Body of pancreas (tissue), 4 donors: ENCODE data around the gene SERTM2. TPM values are rescaled to one million over a fixed set of nuclear protein-coding genes. Genes with fewer than 3 reads are reported as not detected.
"Not testable (repeated sequence)": the region's sequence is repeated elsewhere in the genome, so short reads cannot be mapped to it uniquely, and the experiment has no call there.

ENCODE experiments used
- ATAC-seq: fragments of 150-250 bp; one replicate; pipeline ENCODE4 v1.9.1; 2016
- DNase-seq, 4 donors: peaks; one replicate each; pipeline ENCODE4 v3.0.0-alpha.2; 2019
- H3K27ac ChIP-seq, 4 donors: fragments of 200-600 bp; sonication (generic); 1 replicate in 3 of 4; 2 replicates in 1 of 4; pipeline versions ENCODE4 v1.5.1 to v1.6.1; 2016 to 2019; ENCODE audit warnings: mild to moderate bottlenecking in 1 of 4, mixed read lengths in 1 of 4, moderate library complexity in 1 of 4
- H3K27me3 ChIP-seq, 2 donors: fragments of 200-600 bp; sonication (generic); one replicate each; pipeline ENCODE4 v1.6.0; 2016; ENCODE audit warnings: mild to moderate bottlenecking in 1 of 2
- H3K36me3 ChIP-seq, 2 donors: fragments of 200-600 bp; sonication (generic); replicated peaks in 1 of 2; 2 replicates each; pipeline ENCODE4 v1.5.1; 2016; ENCODE audit warnings: low read depth in 2 of 2; ENCODE audit not compliant: insufficient read depth in 1 of 2
- H3K4me1 ChIP-seq: fragments of 200-600 bp; sonication (generic); one replicate; pipeline ENCODE4 v1.6.0; 2016
- H3K4me3 ChIP-seq, 2 donors: fragments of 200-600 bp; sonication (generic); 1 replicate in 1 of 2; 2 replicates in 1 of 2; pipeline ENCODE4 v1.5.1; 2016 to 2019
- H3K9me3 ChIP-seq, 3 donors: fragments of 200-600 bp; sonication (generic); 1 replicate in 2 of 3; 2 replicates in 1 of 3; pipeline ENCODE4 v1.5.1; 2016
- POLR2A ChIP-seq, 3 donors: fragments of 450-650 bp; IDR thresholded peaks; one replicate each; pipeline ENCODE4 v1.6.1; 2016; ENCODE audit warnings: antibody characterized with exemption in 3 of 3, mild to moderate bottlenecking in 2 of 3
- WGBS, 2 donors: methylation state at CpG; one replicate each; pipeline ENCODE4 v1.1.5; 2017; 5-methylcytosine and 5-hydroxymethylcytosine counted together
- intact Hi-C: fragments of 100-400 bp; cut with DNase I; formaldehyde crosslinking; loops from one replicate; pipeline ENCODE4 v1.15.1; 2023
- total RNA-seq, 2 donors: library from RNA; depleted of rRNA; stranded (reverse); fragments of >200 nt; gene quantifications; one replicate each; pipeline ENCODE4 v1.1.0, GENCODE V29; 2016
- TF ChIP-seq, protein P1 (sequence below), 7 experiments: fragments of 450-650 bp in 4 of 7; fragments of 200-600 bp in 3 of 7; sonication (generic) in 3 of 7; IDR thresholded peaks; one replicate each; pipeline ENCODE4 v1.5.1; 2016 to 2019; ENCODE audit warnings: antibody characterized with exemption in 7 of 7

SERTM2 gene
- total RNA-seq, 2 donors from 2014 or later = not detected

DNA sequence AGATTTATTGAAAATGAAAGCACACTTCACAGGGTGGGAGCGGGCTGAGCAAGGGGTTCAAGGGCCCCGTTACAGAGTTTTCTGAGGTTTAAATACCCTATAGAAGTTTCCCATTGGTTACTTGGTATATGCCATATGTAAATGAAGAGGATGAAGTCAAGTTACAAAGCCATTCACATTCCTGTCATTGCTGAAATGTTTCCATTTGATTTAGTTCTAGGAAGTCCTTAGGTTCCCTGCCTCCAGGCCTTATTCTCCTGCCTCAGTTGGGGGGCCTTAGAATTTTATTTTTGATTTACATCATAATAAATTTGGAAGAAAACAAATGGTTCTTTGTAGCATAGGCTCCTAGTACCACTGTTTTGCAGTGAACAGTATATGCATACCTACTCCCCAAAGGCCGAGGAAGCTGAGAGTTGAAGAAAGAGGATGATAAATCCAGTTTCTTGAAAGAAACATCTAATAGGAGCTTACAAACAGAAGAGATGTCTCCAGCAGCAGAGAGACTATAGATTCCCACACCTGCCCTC is 31.8 kb downstream of the SERTM2 start:
- WGBS, 2 donors = 88 to 90% methylated on average over 3 of the region's 3 CpGs
- no peaks in the 10 kb centered on the region for H3K27me3 ChIP-seq
- ATAC-seq = no peak
- no peaks in the 10 kb centered on the region for H3K4me1 ChIP-seq
- H3K27ac ChIP-seq = no peak overlapping the region
- no peak for DNase-seq
- no peak overlapping the region for H3K4me3 ChIP-seq
- no peaks in the 10 kb centered on the region for H3K36me3 ChIP-seq
- TF ChIP-seq POLR2A (IDR thresholded peaks at IDR 0.05) = no peak
- TF ChIP-seq, protein P1, sequence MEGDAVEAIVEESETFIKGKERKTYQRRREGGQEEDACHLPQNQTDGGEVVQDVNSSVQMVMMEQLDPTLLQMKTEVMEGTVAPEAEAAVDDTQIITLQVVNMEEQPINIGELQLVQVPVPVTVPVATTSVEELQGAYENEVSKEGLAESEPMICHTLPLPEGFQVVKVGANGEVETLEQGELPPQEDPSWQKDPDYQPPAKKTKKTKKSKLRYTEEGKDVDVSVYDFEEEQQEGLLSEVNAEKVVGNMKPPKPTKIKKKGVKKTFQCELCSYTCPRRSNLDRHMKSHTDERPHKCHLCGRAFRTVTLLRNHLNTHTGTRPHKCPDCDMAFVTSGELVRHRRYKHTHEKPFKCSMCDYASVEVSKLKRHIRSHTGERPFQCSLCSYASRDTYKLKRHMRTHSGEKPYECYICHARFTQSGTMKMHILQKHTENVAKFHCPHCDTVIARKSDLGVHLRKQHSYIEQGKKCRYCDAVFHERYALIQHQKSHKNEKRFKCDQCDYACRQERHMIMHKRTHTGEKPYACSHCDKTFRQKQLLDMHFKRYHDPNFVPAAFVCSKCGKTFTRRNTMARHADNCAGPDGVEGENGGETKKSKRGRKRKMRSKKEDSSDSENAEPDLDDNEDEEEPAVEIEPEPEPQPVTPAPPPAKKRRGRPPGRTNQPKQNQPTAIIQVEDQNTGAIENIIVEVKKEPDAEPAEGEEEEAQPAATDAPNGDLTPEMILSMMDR (IDR thresholded peaks at IDR 0.05) = no peak
- H3K9me3 ChIP-seq = no peaks in the 10 kb centered on the region
- intact Hi-C loops = no loop called here

- H3K27me3 ChIP-seq, H3K4me1 ChIP-seq, H3K27ac ChIP-seq, H3K9me3 ChIP-seq, ATAC-seq, H3K36me3 ChIP-seq, intact Hi-C loops, DNase-seq, H3K4me3 ChIP-seq: not testable (repeated sequence)
- 67 to 89% methylated on average over 5 of the region's 6 CpGs for WGBS, 2 donors
Measured at GRCh38 chrX:111549235-111549634, 37.8 kb downstream of the SERTM2 start.

- H3K4me1 ChIP-seq = no peaks in the 10 kb centered on the region
- intact Hi-C loops = no loop called here
- DNase-seq (no peak), ATAC-seq (no peak)
- no peaks in the 10 kb centered on the region for H3K27me3 ChIP-seq
- H3K36me3 ChIP-seq = no peaks in the 10 kb centered on the region
- TF ChIP-seq POLR2A (IDR thresholded peaks at IDR 0.05) = no peak
- TF ChIP-seq, protein P1 (IDR thresholded peaks at IDR 0.05) = no peak
- H3K9me3 ChIP-seq = no peaks in the 10 kb centered on the region
- H3K27ac ChIP-seq = no peak overlapping the region
- no peak overlapping the region for H3K4me3 ChIP-seq
- whole genome bisulfite sequencing, 2 donors = 61 to 80% methylated on average over 2 of the region's 2 CpGs
Measured at GRCh38 chrX:111555406-111555958, 44.0 kb downstream of the SERTM2 start.

DNA sequence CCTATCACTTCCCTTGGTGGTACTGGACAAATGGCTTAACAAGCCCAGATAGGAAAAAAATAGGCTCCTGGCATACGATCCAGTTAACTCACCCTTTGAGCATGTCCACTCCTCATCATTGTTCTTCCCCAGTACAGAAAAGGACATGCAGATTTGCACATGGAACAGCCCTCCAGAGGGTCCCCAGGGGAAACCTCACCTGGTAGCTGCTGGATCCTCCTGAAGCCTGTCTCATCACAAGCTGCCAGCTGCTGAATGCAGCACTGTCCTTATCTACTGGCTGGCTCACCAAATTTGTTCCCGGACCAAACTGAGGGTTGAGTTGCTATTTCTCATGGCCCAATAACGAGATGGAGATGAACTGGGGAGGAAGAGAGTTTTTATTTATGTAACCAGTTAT is 49.4 kb downstream of the SERTM2 start:
- no peak for TF ChIP-seq POLR2A (IDR thresholded peaks at IDR 0.05)
- TF ChIP-seq, protein P1 (IDR thresholded peaks at IDR 0.05) = no peak
- WGBS, 2 donors = 29 to 57% methylated on average over 3 of the region's 3 CpGs
- H3K27me3 ChIP-seq = no peaks in the 10 kb centered on the region
- no peaks in the 10 kb centered on the region for H3K4me1 ChIP-seq
- no peak for ATAC-seq
- H3K27ac ChIP-seq = no peak overlapping the region
- DNase-seq = no peak
- H3K36me3 ChIP-seq = no peaks in the 10 kb centered on the region
- no peaks in the 10 kb centered on the region for H3K9me3 ChIP-seq
- intact Hi-C loops = no loop called here
- H3K4me3 ChIP-seq = no peak overlapping the region

GRCh38 chrX:111561851-111562250 is 50.4 kb downstream of the SERTM2 start:
- no peaks in the 10 kb centered on the region for H3K36me3 ChIP-seq
- H3K27me3 ChIP-seq = no peaks in the 10 kb centered on the region
- DNase-seq (no peak), ATAC-seq (no peak)
- 54 to 59% methylated on average over 1 of the region's 1 CpG for WGBS, 2 donors
- TF ChIP-seq, protein P1 (IDR thresholded peaks at IDR 0.05) = no peak
- TF ChIP-seq POLR2A (IDR thresholded peaks at IDR 0.05) = no peak
- no peaks in the 10 kb centered on the region for H3K4me1 ChIP-seq
- H3K27ac ChIP-seq = no peak overlapping the region
- H3K9me3 ChIP-seq = no peaks in the 10 kb centered on the region
- no peak overlapping the region for H3K4me3 ChIP-seq
- intact Hi-C loops = no loop called here
